ENCODE data around the gene PHF19. TPM values are rescaled to one million over a fixed set of nuclear protein-coding genes. Genes with fewer than 3 reads are reported as not detected.

Gene PHF19
- polyA plus RNA-seq, 1 donor from 2014 or later, result 3.9 TPM

DNA sequence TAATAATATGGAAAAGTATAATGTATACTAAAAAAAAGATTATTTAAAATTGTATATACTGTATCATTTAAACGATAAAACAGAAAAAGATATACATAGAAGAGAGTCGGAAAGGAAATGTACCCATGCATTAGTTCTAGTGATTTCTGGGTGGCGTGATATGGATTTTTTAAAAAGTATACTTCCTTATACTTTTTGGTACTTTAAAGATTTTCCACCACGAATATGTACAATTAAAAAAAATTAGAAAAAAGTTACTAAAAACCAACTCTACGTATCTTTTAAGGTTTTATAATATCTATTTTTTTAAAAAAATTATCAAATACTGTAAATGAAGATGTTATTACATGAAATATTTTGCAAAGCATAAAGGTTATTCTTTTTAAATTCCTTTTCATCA is 12.3 kb downstream of the PHF19 start:
- no peaks in the 10 kb centered on the region for H3K9me3 Mint-ChIP-seq
- H3K27me3 Mint-ChIP-seq, result no peaks in the 10 kb centered on the region
- no peak overlapping the region for H3K27ac Mint-ChIP-seq
- peaks cover 3 to 5% (median 4%) of the 10 kb centered on the region in 3 donors for H3K4me1 Mint-ChIP-seq
- H3K4me3 Mint-ChIP-seq, result no peak overlapping the region
- peaks cover 4% of the 10 kb centered on the region for H3K36me3 Mint-ChIP-seq

- H3K4me1 Mint-ChIP-seq, result peaks cover 3 to 5% (median 4%) of the 10 kb centered on the region in 3 donors
- no peaks in the 10 kb centered on the region for H3K27me3 Mint-ChIP-seq
- no peak overlapping the region for H3K4me3 Mint-ChIP-seq
- no peaks in the 10 kb centered on the region for H3K9me3 Mint-ChIP-seq
- H3K27ac Mint-ChIP-seq, result no peak overlapping the region
- H3K36me3 Mint-ChIP-seq, result peaks cover 4% of the 10 kb centered on the region
Measured at GRCh38 chr9:120863833-120864232, 13.2 kb downstream of the PHF19 start.

- Mint-ChIP-seq H3K4me3 (no peak overlapping the region), H3K27me3 (no peaks in the 10 kb centered on the region)
Measured at GRCh38 chr9:120862452-120862851, 14.5 kb downstream of the PHF19 start.

DNA sequence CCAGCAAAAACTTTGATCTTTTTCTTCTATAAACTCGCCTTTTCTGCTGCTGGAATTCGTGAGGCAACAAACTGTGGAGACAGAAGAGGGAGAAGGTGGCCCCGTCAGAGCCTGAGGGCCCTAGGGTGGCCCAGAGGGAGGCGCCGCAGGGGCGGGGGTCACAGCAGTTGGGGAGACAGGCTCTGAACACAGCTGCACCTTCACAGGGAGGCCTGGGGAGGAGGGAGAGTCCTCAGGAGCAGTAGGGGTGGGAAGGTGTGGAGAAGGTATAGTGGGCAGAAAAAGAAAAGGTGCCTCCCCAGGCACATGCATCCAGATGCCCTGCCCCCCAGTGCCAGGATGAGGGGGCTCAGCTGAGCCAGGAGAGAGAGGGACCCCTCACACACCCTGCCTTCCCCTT is 15.1 kb downstream of the PHF19 start:
- no peak overlapping the region for H3K27ac Mint-ChIP-seq
- peaks cover 0 to 4% (median 0%) of the 10 kb centered on the region in 3 donors for H3K4me1 Mint-ChIP-seq
- H3K4me3 Mint-ChIP-seq, result no peak overlapping the region

More at GRCh38 chr9:120862452-120862851, 14.5 kb downstream of the PHF19 start:
- H3K9me3 Mint-ChIP-seq, result no peaks in the 10 kb centered on the region
- H3K36me3 Mint-ChIP-seq, result peaks cover 4% of the 10 kb centered on the region
- H3K4me1 Mint-ChIP-seq, result peaks cover 0 to 4% (median 0%) of the 10 kb centered on the region in 3 donors
- no peak overlapping the region for H3K27ac Mint-ChIP-seq

DNA sequence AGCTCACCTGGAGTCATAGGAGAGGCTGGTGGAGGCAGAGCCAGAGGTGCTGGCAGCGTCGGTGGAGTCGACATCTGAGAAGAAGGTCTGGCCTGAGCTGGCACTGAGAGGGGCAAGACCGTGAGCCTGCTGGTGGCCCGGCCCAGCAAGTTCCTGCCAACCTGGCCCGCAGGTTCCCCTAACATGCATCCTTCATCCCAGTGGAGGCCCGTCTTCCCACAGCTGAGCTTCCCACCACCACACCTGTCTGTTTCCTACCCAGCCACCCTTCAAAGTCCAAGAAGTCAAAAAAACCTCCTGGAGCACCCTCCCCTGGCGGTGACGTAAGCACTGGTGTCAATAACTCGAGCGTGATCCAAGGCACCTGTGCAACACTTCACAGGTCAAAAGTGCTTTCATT is 16.9 kb downstream of the PHF19 start:
- H3K27ac Mint-ChIP-seq, result no peak overlapping the region
- H3K36me3 Mint-ChIP-seq, result peaks cover 4% of the 10 kb centered on the region
- peaks cover 0 to 4% (median 0%) of the 10 kb centered on the region in 3 donors for H3K4me1 Mint-ChIP-seq

More for the DNA sequence above, 15.1 kb downstream of the PHF19 start:
- H3K36me3 Mint-ChIP-seq, result peaks cover 4% of the 10 kb centered on the region
- no peaks in the 10 kb centered on the region for H3K9me3 Mint-ChIP-seq
- no peaks in the 10 kb centered on the region for H3K27me3 Mint-ChIP-seq

DNA sequence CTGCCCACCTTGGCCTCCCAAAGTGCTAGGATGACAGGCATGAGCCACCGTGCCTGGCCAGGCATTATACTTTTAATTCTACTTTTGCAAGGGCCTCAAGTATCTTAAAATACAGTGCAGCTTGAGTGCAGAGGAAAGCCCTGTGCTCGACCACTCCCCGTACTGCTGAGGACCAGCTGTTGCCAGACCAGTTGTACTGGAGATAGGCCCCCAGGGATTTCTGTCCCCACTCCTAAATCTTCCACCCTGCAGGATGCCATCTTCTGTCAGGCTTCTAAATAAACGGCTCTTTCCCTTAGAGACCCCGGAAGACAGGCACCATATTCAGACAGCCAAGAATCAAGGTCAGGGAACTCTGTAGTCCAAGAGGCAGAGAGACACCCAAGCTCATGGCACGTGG is 17.6 kb downstream of the PHF19 start:
- Mint-ChIP-seq H3K27ac (no peak overlapping the region), H3K27me3 (no peaks in the 10 kb centered on the region), H3K4me1 (peaks cover 0 to 4% (median 0%) of the 10 kb centered on the region in 3 donors), H3K36me3 (peaks cover 4% of the 10 kb centered on the region), H3K4me3 (no peak overlapping the region), H3K9me3 (no peaks in the 10 kb centered on the region)

More for the DNA sequence above, 16.9 kb downstream of the PHF19 start:
- H3K4me3 Mint-ChIP-seq, result no peak overlapping the region
- no peaks in the 10 kb centered on the region for H3K9me3 Mint-ChIP-seq
- H3K27me3 Mint-ChIP-seq, result no peaks in the 10 kb centered on the region

- Mint-ChIP-seq H3K4me3 (no peak overlapping the region), H3K4me1 (peaks cover 0 to 4% (median 0%) of the 10 kb centered on the region in 3 donors), H3K9me3 (no peaks in the 10 kb centered on the region), H3K27me3 (no peaks in the 10 kb centered on the region), H3K27ac (no peak overlapping the region), H3K36me3 (peaks cover 1% of the 10 kb centered on the region)
Measured at GRCh38 chr9:120857902-120858301, 19.1 kb downstream of the PHF19 start.

DNA sequence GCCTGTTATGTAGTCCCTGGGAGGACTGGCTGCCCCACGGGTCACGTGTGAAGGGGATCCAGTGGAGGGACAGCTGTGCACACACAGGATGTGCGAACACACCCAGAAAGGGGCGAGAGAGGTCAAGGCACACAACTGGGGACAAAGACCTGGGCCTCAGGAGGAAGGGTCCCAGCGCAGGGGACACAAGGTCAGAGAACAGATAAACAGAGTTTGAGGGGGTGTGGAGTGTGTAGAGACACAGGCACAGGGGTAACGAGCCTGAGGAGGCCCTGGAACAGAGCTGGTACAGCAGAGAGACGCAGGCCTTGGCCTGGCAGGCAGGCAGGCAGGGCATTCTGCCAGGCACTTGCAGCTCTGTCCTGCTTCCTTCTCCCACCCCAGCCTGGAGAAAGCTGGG is 19.5 kb downstream of the PHF19 start:
- Mint-ChIP-seq H3K27ac (no peak overlapping the region), H3K36me3 (peaks cover 1% of the 10 kb centered on the region), H3K9me3 (no peaks in the 10 kb centered on the region), H3K4me1 (peaks cover 0 to 4% (median 0%) of the 10 kb centered on the region in 3 donors), H3K27me3 (no peaks in the 10 kb centered on the region), H3K4me3 (no peak overlapping the region)

- Mint-ChIP-seq H3K27ac (no peak overlapping the region), H3K9me3 (no peaks in the 10 kb centered on the region), H3K4me1 (peaks cover 0 to 4% (median 0%) of the 10 kb centered on the region in 3 donors), H3K36me3 (peaks cover 1% of the 10 kb centered on the region), H3K27me3 (no peaks in the 10 kb centered on the region), H3K4me3 (no peak overlapping the region)
Measured at GRCh38 chr9:120856700-120857099, 20.3 kb downstream of the PHF19 start.

DNA sequence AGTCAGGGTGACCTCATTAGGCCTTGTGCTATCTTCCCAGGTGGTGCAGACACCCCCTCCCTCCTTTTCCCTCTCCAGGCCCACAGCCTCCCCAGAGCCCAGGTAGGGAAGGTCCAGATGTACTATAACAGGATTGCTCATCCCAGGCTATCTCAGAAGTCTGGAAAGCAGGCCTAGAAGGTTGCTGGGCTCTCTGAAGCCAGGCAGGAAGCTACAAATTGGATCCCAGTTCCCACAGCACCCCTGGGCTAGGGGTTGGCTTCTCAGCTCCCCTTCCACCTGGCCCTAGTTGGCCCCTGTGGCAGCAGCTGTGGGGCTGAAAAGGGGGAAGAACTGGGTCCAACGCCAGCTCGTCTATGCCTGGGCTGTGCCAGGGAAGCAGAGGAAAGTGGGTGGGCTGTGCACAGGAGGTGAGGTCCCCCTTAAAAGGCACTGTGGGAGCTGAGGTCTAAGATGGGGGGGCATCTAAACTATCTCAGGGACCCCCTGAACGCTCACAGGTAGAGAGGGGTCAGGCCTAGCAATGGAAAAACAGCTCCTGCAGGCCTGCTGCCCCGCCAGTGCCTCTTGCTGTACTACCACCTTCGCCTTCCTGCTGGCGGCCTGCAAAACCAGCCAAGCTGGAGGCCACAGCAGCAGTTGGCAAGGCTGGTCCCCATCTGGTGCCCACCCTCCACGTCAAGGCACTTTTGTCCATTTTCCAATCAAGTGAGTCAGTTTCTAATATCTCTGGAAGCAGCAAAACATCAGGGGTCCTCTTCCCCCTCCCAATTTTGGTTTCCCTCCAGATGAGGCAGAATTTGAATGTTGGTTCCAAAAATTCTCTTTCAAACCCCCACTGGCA is 20.9 kb downstream of the PHF19 start:
- H3K4me1 Mint-ChIP-seq, result peaks cover 0 to 4% (median 0%) of the 10 kb centered on the region in 3 donors
- peak overlapping the region in 1 of 3 donors; percentile 84 for H3K27ac Mint-ChIP-seq
- no peaks in the 10 kb centered on the region for H3K27me3 Mint-ChIP-seq
- H3K4me3 Mint-ChIP-seq, result no peak overlapping the region
- peaks cover 1% of the 10 kb centered on the region for H3K36me3 Mint-ChIP-seq
- no peaks in the 10 kb centered on the region for H3K9me3 Mint-ChIP-seq

GRCh38 chr9:120854596-120855327 is 22.2 kb downstream of the PHF19 start:
- Mint-ChIP-seq H3K27ac (peak overlapping the region in 1 of 3 donors; percentile 42), H3K4me3 (no peak overlapping the region), H3K36me3 (peaks cover 2% of the 10 kb centered on the region)

GRCh38 chr9:120853198-120853597 is 23.8 kb downstream of the PHF19 start:
- no peaks in the 10 kb centered on the region for H3K9me3 Mint-ChIP-seq
- H3K36me3 Mint-ChIP-seq, result peaks cover 2% of the 10 kb centered on the region
- H3K27me3 Mint-ChIP-seq, result no peaks in the 10 kb centered on the region
- H3K27ac Mint-ChIP-seq, result no peak overlapping the region
- no peak overlapping the region for H3K4me3 Mint-ChIP-seq
- H3K4me1 Mint-ChIP-seq, result peaks cover 0 to 5% (median 0%) of the 10 kb centered on the region in 3 donors

More at GRCh38 chr9:120854596-120855327, 22.2 kb downstream of the PHF19 start:
- no peaks in the 10 kb centered on the region for H3K9me3 Mint-ChIP-seq
- H3K4me1 Mint-ChIP-seq, result peaks cover 0 to 5% (median 4%) of the 10 kb centered on the region in 3 donors
- no peaks in the 10 kb centered on the region for H3K27me3 Mint-ChIP-seq

- Mint-ChIP-seq H3K4me1 (peaks cover 0 to 5% (median 4%) of the 10 kb centered on the region in 3 donors), H3K9me3 (no peaks in the 10 kb centered on the region), H3K36me3 (peaks cover 2% of the 10 kb centered on the region), H3K27ac (no peak overlapping the region), H3K27me3 (no peaks in the 10 kb centered on the region), H3K4me3 (no peak overlapping the region)
Measured at GRCh38 chr9:120852240-120853010, 24.6 kb downstream of the PHF19 start.

GRCh38 chr9:120851449-120851848 is 25.5 kb downstream of the PHF19 start:
- Mint-ChIP-seq H3K27me3 (no peaks in the 10 kb centered on the region), H3K4me1 (peaks cover 0 to 7% (median 5%) of the 10 kb centered on the region in 3 donors), H3K27ac (no peak overlapping the region), H3K36me3 (peaks cover 2% of the 10 kb centered on the region), H3K9me3 (no peaks in the 10 kb centered on the region), H3K4me3 (no peak overlapping the region)

- Mint-ChIP-seq H3K27ac (no peak overlapping the region), H3K9me3 (no peaks in the 10 kb centered on the region), H3K27me3 (no peaks in the 10 kb centered on the region), H3K4me3 (no peak overlapping the region), H3K4me1 (peaks cover 0 to 12% (median 5%) of the 10 kb centered on the region in 3 donors), H3K36me3 (peaks cover 2% of the 10 kb centered on the region)
Measured at GRCh38 chr9:120850315-120850714, 26.7 kb downstream of the PHF19 start.
